HG03196 (cell line): ENCODE measurements around the gene SLC39A11.
"Not testable (repeated sequence)": the region's sequence is repeated elsewhere in the genome, so short reads cannot be mapped to it uniquely, and the experiment has no call there.

Experiments
- ATAC-seq: cut with Tn5 transposase; IDR thresholded peaks from one replicate; pipeline ENCODE4 v1.9.1; 2021; ENCODE audit not compliant: unreplicated experiment

SLC39A11 gene

DNA sequence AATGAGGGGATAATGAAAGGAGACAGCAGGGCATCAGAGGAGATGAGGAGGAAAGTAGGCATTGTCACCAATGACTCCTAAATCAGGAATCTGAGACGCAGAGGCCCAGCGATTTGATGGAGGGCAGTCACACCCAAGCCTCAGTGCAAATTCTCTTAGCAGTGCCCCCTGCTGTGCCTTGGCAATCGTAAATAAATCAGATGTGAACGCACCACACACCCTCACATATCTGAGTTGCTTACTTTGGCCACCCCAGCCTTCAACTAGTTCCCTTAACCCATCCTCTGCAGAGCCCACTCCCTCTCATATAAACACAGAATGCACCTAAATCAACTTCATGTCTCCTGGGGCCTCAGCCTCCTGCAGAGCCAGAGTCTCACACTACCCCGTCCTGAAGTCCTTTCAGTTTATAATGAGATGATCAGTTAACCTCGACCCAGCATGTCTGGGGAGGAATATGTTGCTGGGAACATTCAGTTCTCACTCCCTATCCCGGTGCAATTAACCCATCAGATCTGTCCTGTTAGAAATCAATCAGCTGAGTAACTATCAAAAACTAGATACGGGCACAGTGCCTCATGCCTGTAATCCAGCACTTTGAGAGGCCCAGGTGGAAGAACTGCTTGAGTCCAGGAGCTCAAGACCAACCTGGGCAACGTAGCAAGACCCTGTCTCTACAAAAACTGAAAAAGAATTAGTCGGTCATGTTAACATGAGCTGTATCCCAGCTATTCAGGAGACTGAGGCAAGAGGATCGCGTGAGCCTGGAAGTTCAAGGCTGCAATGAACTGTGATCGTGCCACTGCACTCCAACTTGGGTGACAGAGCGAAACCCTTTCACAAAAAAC is 78.4 kb downstream of the SLC39A11 start:
- no peak for ATAC-seq

DNA sequence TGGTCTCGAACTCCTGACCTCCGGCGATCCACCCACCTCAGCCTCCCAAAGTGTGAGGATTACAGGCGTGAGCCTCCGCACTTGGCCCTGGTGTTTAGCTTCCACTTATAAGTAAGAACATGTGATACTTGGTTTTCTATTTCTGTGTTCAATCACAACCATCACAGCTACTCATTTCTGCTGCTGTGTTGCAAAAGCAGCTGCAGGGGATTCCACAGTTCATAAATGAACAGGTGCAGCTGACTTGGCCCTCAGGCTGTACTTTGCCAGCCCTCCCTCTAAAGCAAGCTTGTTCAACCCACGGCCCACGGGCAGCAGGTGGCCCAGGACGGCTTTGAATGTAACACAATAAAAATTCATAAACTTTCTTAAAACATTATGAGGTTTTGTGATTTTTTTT is 79.2 kb downstream of the SLC39A11 start:
- no peak for ATAC-seq

GRCh38 chr17:73011016-73011486 is 81.4 kb downstream of the SLC39A11 start:
- ATAC-seq, result no peak

- no peak for ATAC-seq
Measured at GRCh38 chr17:73010414-73010813, 82.1 kb downstream of the SLC39A11 start.

GRCh38 chr17:73007407-73007806 is 85.1 kb downstream of the SLC39A11 start:
- no peak for ATAC-seq

DNA sequence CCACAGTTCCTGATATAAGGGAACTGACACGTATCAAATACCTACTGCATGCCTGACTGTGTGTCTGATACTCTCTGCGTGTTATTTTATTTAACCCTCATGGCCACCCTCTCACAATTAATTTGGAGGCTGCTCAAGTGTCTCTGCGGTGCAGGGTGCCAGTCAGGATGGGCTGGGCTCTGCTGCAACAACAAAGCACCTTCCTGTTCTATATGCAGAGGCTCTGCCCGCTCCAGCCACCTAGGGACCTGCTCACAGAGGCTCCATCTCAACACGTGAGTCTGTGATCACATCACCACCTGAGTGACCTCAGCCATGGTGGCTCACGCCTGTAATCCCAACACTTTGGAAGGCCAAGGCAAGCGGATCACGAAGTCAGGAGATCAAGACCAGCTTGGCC is 87.1 kb downstream of the SLC39A11 start:
- no peak for ATAC-seq

- no peak for ATAC-seq
Measured at GRCh38 chr17:73003487-73003886, 89.0 kb downstream of the SLC39A11 start.

GRCh38 chr17:73000832-73001231 is 91.7 kb downstream of the SLC39A11 start:
- ATAC-seq, result no peak

GRCh38 chr17:72999474-72999873 is 93.0 kb downstream of the SLC39A11 start:
- ATAC-seq, result not testable (repeated sequence)

DNA sequence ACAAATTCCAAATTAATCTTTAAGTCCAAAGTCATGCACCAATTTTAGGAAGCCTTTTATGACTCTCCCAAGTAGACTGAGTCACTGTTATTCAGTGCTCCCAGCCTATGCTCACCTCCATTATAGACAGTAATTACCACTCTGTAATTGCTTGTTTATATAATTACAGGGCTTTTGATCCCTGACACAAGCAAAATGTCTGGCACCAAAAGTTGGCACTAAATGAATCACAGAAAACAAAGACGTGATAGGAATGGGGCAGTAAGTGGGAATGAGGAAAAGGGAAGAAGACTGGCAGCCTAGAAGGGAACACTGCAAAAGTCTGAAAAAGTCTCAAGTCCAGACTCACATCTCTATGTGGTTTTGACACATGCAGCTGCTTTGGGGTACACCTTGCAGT is 94.1 kb downstream of the SLC39A11 start:
- no peak for ATAC-seq

DNA sequence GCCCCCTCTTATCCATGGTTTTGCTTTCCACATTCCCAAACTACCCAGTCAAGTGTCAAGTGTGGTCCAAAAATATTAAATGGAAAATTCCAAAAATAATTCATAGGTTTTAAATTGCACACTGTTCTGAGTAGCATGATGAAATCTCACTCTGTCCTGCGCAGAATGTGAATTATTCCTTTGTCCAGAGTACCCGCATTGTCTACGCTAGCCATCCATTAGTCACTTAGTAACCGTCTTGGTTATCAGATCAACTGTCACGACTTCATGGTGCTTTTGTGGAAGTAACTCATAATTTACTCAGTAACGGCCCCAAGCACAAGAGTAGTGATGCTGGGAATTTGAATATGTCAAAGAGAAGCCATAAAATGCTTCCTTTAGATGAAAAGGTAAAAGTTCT is 94.9 kb downstream of the SLC39A11 start:
- ATAC-seq, result no peak

DNA sequence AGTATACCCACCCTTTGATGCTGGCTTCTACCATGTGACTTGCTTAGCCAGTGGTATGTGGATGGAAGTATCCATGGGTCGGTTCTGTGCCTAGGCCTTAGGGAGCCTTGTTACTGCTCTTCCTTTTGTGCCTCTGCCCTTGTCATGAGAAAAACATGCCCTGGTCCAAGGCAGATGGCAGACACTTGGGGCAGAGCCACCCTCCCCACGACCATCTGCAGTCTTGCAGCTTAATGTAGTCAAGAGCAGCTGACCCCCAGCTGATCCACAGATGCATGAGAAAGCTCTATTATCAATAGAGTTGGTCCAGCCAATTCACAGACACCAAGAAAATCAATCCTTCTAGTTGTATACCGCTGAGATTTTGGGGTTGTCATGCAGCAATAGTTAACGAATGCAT is 95.7 kb downstream of the SLC39A11 start:
- ATAC-seq, result no peak

DNA sequence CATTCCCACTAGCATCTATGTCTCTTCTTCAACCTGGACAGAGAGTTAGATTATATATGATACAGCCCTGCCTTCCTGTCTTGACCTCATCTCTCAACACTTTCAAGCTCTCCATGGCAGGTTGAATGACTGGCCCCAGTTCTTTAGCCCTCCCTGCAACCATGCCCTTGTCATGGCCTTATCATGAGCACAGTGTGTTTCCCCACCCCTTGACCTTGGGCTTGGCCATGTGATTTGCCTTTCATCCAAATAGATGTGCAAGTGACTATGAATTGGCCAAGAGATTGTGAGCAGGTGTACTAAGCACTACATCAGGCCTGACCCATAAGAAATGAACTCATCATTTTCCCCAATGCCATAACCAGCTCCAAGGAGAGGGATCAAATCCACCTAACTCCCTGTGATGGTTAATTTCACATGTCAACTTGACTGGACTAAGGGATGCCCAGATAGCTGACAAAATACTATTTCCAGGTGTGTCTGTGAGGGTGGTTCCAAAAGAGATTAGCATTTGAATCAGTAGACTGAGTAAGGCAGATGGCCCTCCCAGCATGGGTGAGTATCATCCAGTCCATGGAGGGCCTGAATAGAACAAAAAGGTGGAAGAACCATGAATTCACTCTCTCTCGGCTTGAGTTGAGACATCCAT is 97.4 kb downstream of the SLC39A11 start:
- no peak for ATAC-seq

GRCh38 chr17:72992783-72993467 is 99.6 kb downstream of the SLC39A11 start:
- not testable (repeated sequence) for ATAC-seq

GRCh38 chr17:72991651-72992050 is 100.8 kb downstream of the SLC39A11 start:
- no peak for ATAC-seq

DNA sequence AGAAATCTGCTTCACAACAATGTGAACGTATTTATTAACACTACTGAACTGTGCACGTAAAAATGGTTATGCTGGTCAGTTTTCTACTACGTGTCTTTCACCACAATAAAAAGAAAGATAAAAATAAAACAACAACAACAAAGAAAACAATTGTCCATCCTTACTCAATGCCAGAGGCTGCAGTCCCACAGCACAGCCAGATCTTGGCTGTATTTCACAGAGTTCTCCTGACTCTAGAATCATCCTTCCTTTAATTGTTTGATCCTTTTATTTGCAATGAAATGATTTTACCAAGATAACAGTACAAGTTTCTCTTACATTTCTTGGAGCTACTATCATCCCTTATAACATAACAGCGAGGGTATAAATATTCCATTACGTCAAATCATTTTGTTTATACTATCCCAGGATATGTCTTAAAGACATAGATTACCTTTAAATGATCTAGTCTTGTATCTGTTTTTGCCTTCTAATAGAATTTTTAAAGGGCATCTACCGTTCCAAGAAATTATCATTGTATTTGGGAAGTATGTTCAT is 103.3 kb downstream of the SLC39A11 start:
- ATAC-seq, result no peak

DNA sequence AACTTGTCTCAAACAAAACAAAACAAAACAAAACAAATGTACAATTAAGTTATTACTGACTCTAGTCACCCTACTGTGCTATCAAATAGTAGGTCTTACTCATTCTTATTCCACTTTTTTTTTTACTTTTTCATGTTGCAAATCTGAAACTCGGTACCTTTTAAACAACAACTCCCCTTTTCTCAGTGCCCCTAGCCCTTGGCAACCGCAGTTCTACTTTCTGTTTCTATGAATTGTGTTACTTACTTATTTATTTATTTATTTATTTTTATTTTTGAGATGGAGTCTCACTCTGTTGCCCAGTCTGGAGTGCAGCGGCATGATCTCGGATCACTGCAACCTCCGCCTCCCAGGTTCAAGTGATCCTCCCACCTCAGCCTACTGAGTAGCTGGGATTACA is 104.0 kb downstream of the SLC39A11 start:
- ATAC-seq, result no peak

GRCh38 chr17:72987166-72987565 is 105.3 kb downstream of the SLC39A11 start:
- ATAC-seq, result no peak

GRCh38 chr17:72985882-72986720 is 106.4 kb downstream of the SLC39A11 start:
- ATAC-seq, result peak; percentile 63

- no peak for ATAC-seq
Measured at GRCh38 chr17:72984926-72985325, 107.6 kb downstream of the SLC39A11 start.
